H1 (cell line): ENCODE results near the gene PLPPR1. TPM values are rescaled to one million over a fixed set of nuclear protein-coding genes. Genes with fewer than 3 reads are reported as not detected.

ENCODE experiments used
- CTCF ChIA-PET: fragments of 300-600 bp; sonication (Branson Sonifier 250); formaldehyde crosslinking; loops from one replicate; lab custom pipeline; 2021; ENCODE audit not compliant: partially characterized antibody; lab: Charles Lee
- POLR2A ChIA-PET: fragments of 300-600 bp; sonication (Branson Sonifier 250); formaldehyde crosslinking; loops from one replicate; lab custom pipeline; 2021; ENCODE audit warnings: inconsistent platforms; ENCODE audit not compliant: partially characterized antibody; lab: Charles Lee
- DNase-seq, 2 experiments: peaks; one replicate each; pipeline versions ENCODE4 v3.0.0 to v3.0.0-alpha.2; 2010 to 2022; ENCODE audit warnings: low spot score in 2 of 2, low read depth in 1 of 2, mixed read lengths in 1 of 2
- FAIRE-seq: peaks from 2 replicates; lab custom pipeline; 2011; peaks lifted over from hg19 to GRCh38; lab: Jason Lieb, UNC
- H2AFZ ChIP-seq: 2 replicates; pipeline ENCODE4 v1.8.1; 2012; ENCODE audit warnings: low read length, inconsistent platforms
- H2AK5ac ChIP-seq: 2 replicates; pipeline ENCODE4 v1.6.1; 2013; ENCODE audit warnings: low read depth, low read length
- H2BK120ac ChIP-seq: replicated peaks from 2 replicates; pipeline ENCODE3; 2013; ENCODE audit warnings: low read depth, low read length, inconsistent platforms
- H2BK12ac ChIP-seq: 2 replicates; pipeline ENCODE4 v1.6.1; 2013; ENCODE audit warnings: low read depth, low read length
- H2BK15ac ChIP-seq: 2 replicates; pipeline ENCODE4 v1.6.1; 2013; ENCODE audit warnings: low read length
- H2BK20ac ChIP-seq: 2 replicates; pipeline ENCODE4 v1.6.1; 2013; ENCODE audit warnings: low read length
- H2BK5ac ChIP-seq: 2 replicates; pipeline ENCODE4 v1.6.1; 2013; ENCODE audit warnings: low read depth, low read length
- H3K14ac ChIP-seq: 2 replicates; pipeline ENCODE4 v1.6.1; 2013; ENCODE audit warnings: inconsistent platforms; ENCODE audit not compliant: insufficient read length
- H3K18ac ChIP-seq: 2 replicates; pipeline ENCODE4 v1.6.1; 2013; ENCODE audit warnings: low read length; ENCODE audit errors: extremely low read depth
- H3K23ac ChIP-seq: 2 replicates; pipeline ENCODE4 v1.6.1; 2013; ENCODE audit warnings: inconsistent platforms; ENCODE audit not compliant: insufficient read length
- H3K23me2 ChIP-seq: 2 replicates; pipeline ENCODE4 v1.6.1; 2013; ENCODE audit warnings: low read depth, low read length
- H3K27ac ChIP-seq: 2 replicates; pipeline ENCODE4 v1.6.1; 2011; ENCODE audit warnings: low read depth, low read length, inconsistent platforms
- H3K27me3 ChIP-seq, 4 experiments: replicated peaks in 1 of 4; 1 replicate in 1 of 4; 2 replicates in 3 of 4; pipeline versions ENCODE4 v1.6.1 to v1.8.1; 2011 to 2013; ENCODE audit warnings: low read length in 3 of 4, mild to moderate bottlenecking in 3 of 4, inconsistent platforms in 2 of 4, mixed read lengths in 2 of 4, moderate library complexity in 1 of 4; ENCODE audit not compliant: control insufficient read depth in 3 of 4, insufficient read depth in 3 of 4; ENCODE audit errors: extremely low read depth in 1 of 4
- H3K36me3 ChIP-seq, 4 experiments: 2 replicates each; pipeline versions ENCODE4 v1.6.1 to v1.8.1; 2011 to 2013; ENCODE audit warnings: mild to moderate bottlenecking in 4 of 4, low read length in 3 of 4, moderate library complexity in 2 of 4, control low read depth in 1 of 4, inconsistent platforms in 1 of 4; ENCODE audit not compliant: insufficient read depth in 4 of 4, control insufficient read depth in 2 of 4
- H3K4ac ChIP-seq: replicated peaks from 2 replicates; pipeline ENCODE3; 2013; ENCODE audit warnings: low read length, low read depth, mixed read lengths, inconsistent platforms; ENCODE audit not compliant: insufficient read length
- H3K4me1 ChIP-seq, 4 experiments: replicated peaks in 1 of 4; 1 replicate in 1 of 4; 2 replicates in 3 of 4; pipeline versions ENCODE4 v1.6.1 to v1.8.1; 2011 to 2013; ENCODE audit warnings: low read length in 3 of 4, inconsistent platforms in 2 of 4, mixed read lengths in 1 of 4; ENCODE audit not compliant: insufficient read depth in 4 of 4, control insufficient read depth in 3 of 4
- H3K4me2 ChIP-seq, 2 experiments: 2 replicates each; pipeline versions ENCODE4 v1.6.1 to v1.8.1; 2011 to 2013; ENCODE audit warnings: low read depth in 2 of 2, low read length in 2 of 2, control low read depth in 1 of 2, inconsistent platforms in 1 of 2, mild to moderate bottlenecking in 1 of 2; ENCODE audit not compliant: insufficient read depth in 1 of 2
- H3K4me3 ChIP-seq, 4 experiments: fragments of 200-600, 300-600 bp in 1 of 4; sonication (generic), shearing (Covaris generic), sonication (Bioruptor Twin) in 1 of 4; 2 replicates each; pipeline versions ENCODE4 v1.5.1 to v1.8.1; 2011 to 2016; ENCODE audit warnings: low read length in 4 of 4, low read depth in 3 of 4, control low read depth in 2 of 4, inconsistent platforms in 2 of 4, mild to moderate bottlenecking in 2 of 4, mixed read lengths in 1 of 4, moderate library complexity in 1 of 4; ENCODE audit not compliant: insufficient read depth in 2 of 4; ENCODE audit errors: extremely low read depth in 1 of 4
- H3K56ac ChIP-seq: replicated peaks from 2 replicates; pipeline ENCODE3; 2013; ENCODE audit warnings: low read depth, mild to moderate bottlenecking, mixed read lengths, low read length, inconsistent platforms; ENCODE audit not compliant: insufficient read length
- H3K79me1 ChIP-seq: 2 replicates; pipeline ENCODE4 v1.6.1; 2013; ENCODE audit warnings: low read depth, low read length, control low read depth
- H3K79me2 ChIP-seq, 2 experiments: 2 replicates each; pipeline versions ENCODE4 v1.6.1 to v1.8.1; 2012 to 2013; ENCODE audit warnings: low read length in 2 of 2, mild to moderate bottlenecking in 2 of 2, inconsistent platforms in 1 of 2; ENCODE audit not compliant: insufficient read depth in 2 of 2, control insufficient read depth in 1 of 2
- H3K9ac ChIP-seq, 4 experiments: replicated peaks in 1 of 4; 1 replicate in 1 of 4; 2 replicates in 3 of 4; pipeline versions ENCODE4 v1.6.1 to v1.8.1; 2011 to 2013; ENCODE audit warnings: low read depth in 3 of 4, low read length in 3 of 4, control low read depth in 2 of 4, mild to moderate bottlenecking in 2 of 4, moderate library complexity in 2 of 4, inconsistent platforms in 1 of 4; ENCODE audit errors: extremely low read depth in 1 of 4
- H3K9me3 ChIP-seq, 2 experiments: 2 replicates each; pipeline versions ENCODE4 v1.6.1 to v1.8.1; 2012 to 2013; ENCODE audit warnings: mild to moderate bottlenecking in 2 of 2, moderate library complexity in 2 of 2, control low read depth in 1 of 2, inconsistent platforms in 1 of 2, low read depth in 1 of 2, low read length in 1 of 2, mixed read lengths in 1 of 2; ENCODE audit not compliant: insufficient read depth in 2 of 2
- H4K20me1 ChIP-seq, 2 experiments: replicated peaks in 1 of 2; 2 replicates each; pipeline versions ENCODE3 to v1.8.1; 2011 to 2013; ENCODE audit warnings: inconsistent platforms in 2 of 2, low read length in 2 of 2, mild to moderate bottlenecking in 1 of 2; ENCODE audit not compliant: insufficient read depth in 2 of 2, control insufficient read depth in 1 of 2
- H4K5ac ChIP-seq: 2 replicates; pipeline ENCODE4 v1.6.1; 2013; ENCODE audit warnings: low read length, low read depth, mixed read lengths, inconsistent platforms; ENCODE audit not compliant: insufficient read length
- H4K8ac ChIP-seq: 2 replicates; pipeline ENCODE4 v1.8.0; 2013; ENCODE audit warnings: mild to moderate bottlenecking, moderate library complexity, low read length, inconsistent platforms; ENCODE audit not compliant: insufficient read depth; ENCODE audit errors: extremely low read depth
- H4K91ac ChIP-seq: replicated peaks from 2 replicates; pipeline ENCODE3; 2013; ENCODE audit warnings: low read length, mixed read lengths, inconsistent platforms; ENCODE audit not compliant: insufficient read length
- CBX8 ChIP-seq: fragments of 300-800, 300-1000 bp; sonication (generic); IDR thresholded peaks from 2 replicates; pipeline ENCODE4 v1.7.1; 2016; ENCODE audit warnings: low read depth, low read length, borderline replicate concordance
- CHD1 ChIP-seq: IDR thresholded peaks from 2 replicates; pipeline ENCODE4 v1.6.1; 2012; ENCODE audit warnings: low read depth, low read length, improper control_type of control experiment
- PHF8 ChIP-seq: fragments of 200-600 bp; sonication (generic); conservative IDR thresholded peaks from 2 replicates; pipeline ENCODE4 v1.7.1; 2012; ENCODE audit warnings: low read depth, mild to moderate bottlenecking, inconsistent platforms, low read length, moderate library complexity
- POU5F1 ChIP-seq: IDR thresholded peaks from 2 replicates; pipeline ENCODE4 v1.6.1; 2011; ENCODE audit warnings: low read depth, mild to moderate bottlenecking, low read length, moderate library complexity
- SRF ChIP-seq: IDR thresholded peaks from 2 replicates; pipeline ENCODE4 v1.6.1; 2011; ENCODE audit warnings: mild to moderate bottlenecking, low read depth, low read length, moderate library complexity
- TEAD4 ChIP-seq: IDR thresholded peaks from 2 replicates; pipeline ENCODE4 v1.6.1; 2012; ENCODE audit warnings: low read depth, low read length, inconsistent platforms, mixed read lengths
- WGBS, 2 experiments: shearing (Covaris generic) in 1 of 2; methylation state at CpG; one replicate each; pipeline versions ENCODE4 v1.1.6 to v1.1.7; 2013 to 2015; ENCODE audit warnings: low lambda C conversion rate in 2 of 2, mixed read lengths in 2 of 2, inconsistent platforms in 1 of 2, low coverage in 1 of 2, missing lambda C conversion rate in 1 of 2; ENCODE audit not compliant: insufficient replicate concordance in 2 of 2, insufficient coverage in 1 of 2, insufficient read length in 1 of 2; ENCODE audit errors: extremely low coverage in 1 of 2, missing lambda C conversion rate in 1 of 2; 5-methylcytosine and 5-hydroxymethylcytosine counted together
- polyA plus RNA-seq, 7 experiments: library from polyadenylated mRNA; depleted of rRNA in 3 of 7; stranded (reverse) in 5 of 7; unstranded in 2 of 7; fragments of >200 nt in 5 of 7; fragments of 200-250 nt in 2 of 7; gene quantifications; 1 replicate in 5 of 7; 2 replicates in 1 of 7; 4 replicates in 1 of 7; pipeline versions ENCODE4 v1.2.1 to v1.2.3, GENCODE V29; 2011 to 2013; ENCODE audit warnings: missing spikeins in 2 of 7, mixed read lengths in 2 of 7
- total RNA-seq: library from RNA; stranded (reverse); fragmentation: NEBNext Ultra II Directional; extraction: Animal tissue kit (Norgen Biotek cat#: 25700); gene quantifications from 2 replicates; pipeline ENCODE4 v1.2.1, GENCODE V29; 2021

The PLPPR1 gene
- total and polyA plus RNA-seq, 2 of the 8 experiments (the other 6 are each of a cell fraction or from before 2014, with no cell fraction given): 1.4 to 1.8 TPM

GRCh38 chr9:101201630-101202029 is 173.1 kb downstream of the PLPPR1 start:
- POLR2A ChIA-PET: no interaction called here
- CTCF ChIA-PET: interaction anchor here (2.2 kb wide), 1 partner anchor 34 kb away, joined by 6 read pairs; no protein-coding TSS in a partner anchor
- Histone ChIP-seq H3K9me3 (no peaks in the 10 kb centered on the region), H4K8ac (no peak overlapping the region), H3K4me2 (no peak overlapping the region), H3K14ac (no peak overlapping the region), H2BK20ac (no peak overlapping the region), H3K18ac (no peak overlapping the region), H3K36me3 (no peaks in the 10 kb centered on the region), H3K56ac (no peak overlapping the region), H4K5ac (no peak overlapping the region), H3K27ac (no peak overlapping the region), H3K23me2 (no peaks in the 10 kb centered on the region), H3K79me1 (no peaks in the 10 kb centered on the region), H2BK15ac (no peak overlapping the region), H3K23ac (no peak overlapping the region), H3K9ac (no peak overlapping the region), H3K4me3 (no peak overlapping the region), H4K20me1 (no peaks in the 10 kb centered on the region), H3K27me3 (no peaks in the 10 kb centered on the region), H2BK120ac (no peak overlapping the region), H2AFZ (no peak overlapping the region), H3K79me2 (no peaks in the 10 kb centered on the region), H2BK12ac (no peak overlapping the region), H3K4ac (no peak overlapping the region), H4K91ac (no peak overlapping the region), H3K4me1 (no peaks in the 10 kb centered on the region), H2AK5ac (no peak overlapping the region), H2BK5ac (no peak overlapping the region)
- no peak for TF ChIP-seq PHF8
- no peak for TF ChIP-seq CBX8
- no peak for TF ChIP-seq SRF
- TF ChIP-seq POU5F1: no peak
- no peak for TF ChIP-seq CHD1
- no peak for TF ChIP-seq TEAD4
- WGBS, 2 experiments: 93% methylated on average over 2 of the region's 2 CpGs; no CpG with 5 or more reads in 1 of the 2 experiments
- no peak for DNase-seq
- FAIRE-seq: no peak
